ENCODE results near the gene LHFPL2. TPM values are rescaled to one million over a fixed set of nuclear protein-coding genes. Genes with fewer than 3 reads are reported as not detected.
A peak's percentile ranks its signal among the peaks of the same experiment; 100 is the strongest.

LHFPL2 gene
- total and polyA plus RNA-seq, 2 experiments from 2014 or later: 10.6 to 50.8 TPM

- Histone ChIP-seq H3K4me3 (no peak overlapping the region), H3K36me3 (ENCODE audit: insufficient read depth) (no peaks in the 10 kb centered on the region), H3K27me3 (ENCODE audit: insufficient read depth) (no peaks in the 10 kb centered on the region), H4K20me1 (replicated peaks; ENCODE audit: insufficient read depth) (peaks cover 12% of the 10 kb centered on the region), H2AFZ (no peak overlapping the region), H3K4me2 (no peak overlapping the region), H3F3A (replicated peaks; ENCODE audit: low read depth) (no peaks in the 10 kb centered on the region), H3K4me1 (ENCODE audit: insufficient read depth) (no peaks in the 10 kb centered on the region), H3K9me2 (ENCODE audit: insufficient read depth) (no peaks in the 10 kb centered on the region), H3K27ac (ENCODE audit: low read depth) (no peak overlapping the region), H3K79me2 (replicated peaks; ENCODE audit: insufficient read depth) (peaks cover 30% of the 10 kb centered on the region)
- peaks cover 26% of the 10 kb centered on the region for H3K36me3 Mint-ChIP-seq (ENCODE audit: low read depth)
- TF ChIP-seq STAT1 (IDR thresholded peaks at IDR 0.05; ENCODE audit: unreplicated experiment) (no peak), ZNF331 (CRISPR knock-in tag; IDR thresholded peaks at IDR 0.05; ENCODE audit: low read depth) (no peak), EZH2 (IDR thresholded peaks at IDR 0.05; ENCODE audit: low read depth, unreplicated experiment) (no peak), CTCF (conservative IDR thresholded peaks at IDR 0.05; ENCODE audit: low read depth in 2 of 2) (no peak), REST (IDR thresholded peaks at IDR 0.05; ENCODE audit: unreplicated experiment) (no peak), ZNF462 (CRISPR knock-in tag; IDR thresholded peaks at IDR 0.05) (no peak), ETS1 (IDR thresholded peaks at IDR 0.05) (no peak), ZNF114 (CRISPR knock-in tag; IDR thresholded peaks at IDR 0.05) (no peak), CREB1 (CRISPR knock-in tag; IDR thresholded peaks at IDR 0.05; ENCODE audit: low read depth) (no peak), JUNB (IDR thresholded peaks at IDR 0.05; ENCODE audit: unreplicated experiment) (no peak), NANOG (IDR thresholded peaks at IDR 0.05; ENCODE audit: borderline replicate concordance) (no peak), EZH2phosphoT487 (IDR thresholded peaks at IDR 0.05; ENCODE audit: unreplicated experiment) (no peak), POLR2AphosphoS5 (IDR thresholded peaks at IDR 0.05; ENCODE audit: low read depth) (no peak)
- peaks cover 2% of the 10 kb centered on the region for H3K27me3 Mint-ChIP-seq (ENCODE audit: insufficient read depth, low read depth, poor library complexity)
- DNase-seq (ENCODE audit: low spot score): no peak
- H3K9me3 Mint-ChIP-seq: peaks cover 12% of the 10 kb centered on the region; the same call in 2 of the 3 replicates
- H3K27ac Mint-ChIP-seq: peak overlapping the region; percentile 25
- peaks cover 24% of the 10 kb centered on the region for H3K4me1 Mint-ChIP-seq
- ATAC-seq: no peak
- H3K4me3 Mint-ChIP-seq: no peak overlapping the region
Measured at GRCh38 chr5:78578015-78578414, 70.6 kb downstream of the LHFPL2 start.
